Activated CD4-positive, CD25-positive, alpha-beta regulatory T cell (primary cell): Measurements from ENCODE around the gene ZFC3H1.

Experiments used
- DNase-seq, 4 experiments: peaks; one replicate each; lab custom pipeline; 2025; lab: John Stamatoyannopoulos, UW

Gene ZFC3H1

GRCh38 chr12:71638499-71638898, 25.1 kb downstream of the ZFC3H1 start:
- DNase-seq: no peak

- no peak for DNase-seq
These were observed 26.9 kb downstream of the ZFC3H1 start for GRCh38 chr12:71636704-71637115.

- no peak for DNase-seq
These were observed 36.1 kb downstream of the ZFC3H1 start for GRCh38 chr12:71627438-71628002.

- DNase-seq: no peak
These were observed 36.9 kb downstream of the ZFC3H1 start for GRCh38 chr12:71626768-71627167.

GRCh38 chr12:71626098-71626497, 37.5 kb downstream of the ZFC3H1 start:
- no peak for DNase-seq

- no peak for DNase-seq
These were observed 38.2 kb downstream of the ZFC3H1 start for GRCh38 chr12:71625476-71625875.

GRCh38 chr12:71621938-71622337, 41.7 kb downstream of the ZFC3H1 start:
- no peak for DNase-seq

GRCh38 chr12:71610031-71610795, 53.4 kb downstream of the ZFC3H1 start:
- DNase-seq: no peak

GRCh38 chr12:71607494-71608330, 55.9 kb downstream of the ZFC3H1 start:
- DNase-seq: no peak

GRCh38 chr12:71605039-71605438, 58.6 kb downstream of the ZFC3H1 start:
- no peak for DNase-seq

GRCh38 chr12:71602761-71603577, 60.7 kb downstream of the ZFC3H1 start:
- no peak for DNase-seq

- no peak for DNase-seq
These were observed 62.1 kb downstream of the ZFC3H1 start for GRCh38 chr12:71601546-71601945.

GRCh38 chr12:71599210-71599609, 64.4 kb downstream of the ZFC3H1 start:
- no peak for DNase-seq

- no peak for DNase-seq
These were observed 69.3 kb downstream of the ZFC3H1 start for GRCh38 chr12:71594214-71594948.

GRCh38 chr12:71592841-71593240, 70.8 kb downstream of the ZFC3H1 start:
- DNase-seq: no peak

- DNase-seq: no peak
These were observed 72.0 kb downstream of the ZFC3H1 start for GRCh38 chr12:71591601-71592000.

GRCh38 chr12:71589478-71589881, 74.2 kb downstream of the ZFC3H1 start:
- no peak for DNase-seq

GRCh38 chr12:71587012-71587411, 76.6 kb downstream of the ZFC3H1 start:
- DNase-seq: no peak

GRCh38 chr12:71585218-71585617, 78.4 kb downstream of the ZFC3H1 start:
- DNase-seq: no peak

GRCh38 chr12:71584356-71584755, 79.3 kb downstream of the ZFC3H1 start:
- no peak for DNase-seq

GRCh38 chr12:71582925-71583324, 80.7 kb downstream of the ZFC3H1 start:
- DNase-seq: no peak
